ENCODE results near the gene RIMKLB. TPM values are rescaled to one million over a fixed set of nuclear protein-coding genes. Genes with fewer than 3 reads are reported as not detected.

The RIMKLB gene
- polyA plus RNA-seq, 4 donors = 9.5 to 42.7 (median 23.9) TPM

- WGBS, 3 donors = 83 to 88% (median 85%) methylated on average over 3 of the region's 3 CpGs
- H3K4me3 ChIP-seq (ENCODE audit: low read depth in 1 of 3, low read length in 3 of 3) = no peak overlapping the region
- no peaks in the 10 kb centered on the region for H3K9me3 ChIP-seq (ENCODE audit: control insufficient read depth in 2 of 2, insufficient read depth in 1 of 2, low read depth in 1 of 2, low read length in 1 of 2)
- DNase-seq (no peak), FAIRE-seq (no peak)
- no peaks in the 10 kb centered on the region for H3K36me3 ChIP-seq (ENCODE audit: control insufficient read depth in 3 of 3, insufficient read depth in 2 of 3, low read depth in 1 of 3, low read length in 3 of 3)
- H3K27me3 ChIP-seq (ENCODE audit: control insufficient read depth in 3 of 3, insufficient read depth in 3 of 3, low read length in 3 of 3) = no peaks in the 10 kb centered on the region
- peaks cover 0 to 15% (median 0%) of the 10 kb centered on the region in 3 donors for H3K4me1 ChIP-seq (ENCODE audit: control insufficient read depth in 3 of 3, insufficient read depth in 2 of 3, low read depth in 1 of 3, low read length in 2 of 3)
- H3K27ac ChIP-seq (ENCODE audit: low read depth in 1 of 3, low read length in 2 of 3) = no peak overlapping the region
Observed at GRCh38 chr12:8678661-8679111, 19.1 kb upstream of the RIMKLB start.

DNA sequence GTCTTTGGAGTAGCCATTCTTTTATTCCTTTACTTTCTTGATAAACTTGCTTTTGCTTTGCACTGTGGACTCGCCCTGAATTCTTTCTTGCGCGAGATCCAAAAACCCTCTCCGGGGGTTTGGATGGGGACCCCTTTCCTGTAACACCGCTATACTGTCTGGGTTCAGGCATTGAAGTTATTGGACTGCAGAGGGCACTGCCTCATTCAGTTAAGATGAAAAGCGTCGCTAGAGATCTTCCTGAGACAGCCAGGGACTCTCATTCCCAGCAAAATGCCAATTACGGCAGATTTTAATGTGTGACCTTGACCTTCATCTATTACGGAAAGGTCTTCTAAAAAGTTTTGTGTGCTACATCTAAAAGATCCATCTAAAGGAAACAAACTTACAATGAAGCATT, 17.3 kb upstream of the RIMKLB start:
- Histone ChIP-seq H3K27ac (ENCODE audit: low read depth in 1 of 3, low read length in 2 of 3) (no peak overlapping the region), H3K36me3 (ENCODE audit: control insufficient read depth in 3 of 3, insufficient read depth in 2 of 3, low read depth in 1 of 3, low read length in 3 of 3) (no peaks in the 10 kb centered on the region), H3K4me1 (ENCODE audit: control insufficient read depth in 3 of 3, insufficient read depth in 2 of 3, low read depth in 1 of 3, low read length in 2 of 3) (peaks cover 0 to 11% (median 0%) of the 10 kb centered on the region in 3 donors), H3K9me3 (ENCODE audit: control insufficient read depth in 2 of 2, insufficient read depth in 1 of 2, low read depth in 1 of 2, low read length in 1 of 2) (no peaks in the 10 kb centered on the region), H3K27me3 (ENCODE audit: control insufficient read depth in 3 of 3, insufficient read depth in 3 of 3, low read length in 3 of 3) (no peaks in the 10 kb centered on the region), H3K4me3 (ENCODE audit: low read depth in 1 of 3, low read length in 3 of 3) (no peak overlapping the region)
- no peak for DNase-seq
- no peak for FAIRE-seq
- WGBS, 3 donors = 80 to 86% (median 84%) methylated on average over 9 of the region's 9 CpGs

- H3K4me3 ChIP-seq (ENCODE audit: low read depth in 1 of 3, low read length in 3 of 3) = no peak overlapping the region
- peaks cover 0 to 11% (median 0%) of the 10 kb centered on the region in 3 donors for H3K4me1 ChIP-seq (ENCODE audit: control insufficient read depth in 3 of 3, insufficient read depth in 2 of 3, low read depth in 1 of 3, low read length in 2 of 3)
- H3K36me3 ChIP-seq (ENCODE audit: control insufficient read depth in 3 of 3, insufficient read depth in 2 of 3, low read depth in 1 of 3, low read length in 3 of 3) = no peaks in the 10 kb centered on the region
- H3K27ac ChIP-seq (ENCODE audit: low read depth in 1 of 3, low read length in 2 of 3) = peak overlapping the region in 1 of 3 donors; percentile 71
- FAIRE-seq (no peak), DNase-seq (peak; percentile 81 to 84)
- H3K27me3 ChIP-seq (ENCODE audit: control insufficient read depth in 3 of 3, insufficient read depth in 3 of 3, low read length in 3 of 3) = no peaks in the 10 kb centered on the region
- H3K9me3 ChIP-seq (ENCODE audit: control insufficient read depth in 2 of 2, insufficient read depth in 1 of 2, low read depth in 1 of 2, low read length in 1 of 2) = no peaks in the 10 kb centered on the region
- WGBS, 3 donors = 19 to 45% (median 30%) methylated on average over 11 of the region's 11 CpGs
Observed at GRCh38 chr12:8681129-8681884, 16.5 kb upstream of the RIMKLB start.

DNA sequence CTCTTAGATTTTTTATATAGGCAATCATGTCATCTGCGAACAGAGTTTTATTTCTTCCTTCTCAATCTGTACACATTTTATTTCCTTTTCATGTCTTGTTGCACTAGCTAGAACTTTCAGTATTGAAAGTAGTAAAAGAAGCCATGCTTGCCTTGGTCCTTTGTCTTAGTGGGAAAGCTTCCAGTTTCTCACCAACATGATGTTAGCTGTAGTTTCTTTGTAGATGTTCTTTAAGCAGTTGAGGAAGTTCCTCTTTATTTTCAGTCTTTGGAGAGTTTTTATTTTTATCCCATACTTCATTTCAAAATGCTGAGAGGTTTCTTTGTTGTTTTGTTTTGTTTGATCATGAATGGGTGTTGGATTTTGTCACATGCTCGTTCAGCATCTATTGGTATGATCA, 12.7 kb upstream of the RIMKLB start:
- FAIRE-seq = no peak
- WGBS, 3 donors = 85 to 86% (median 86%) methylated on average over 2 of the region's 2 CpGs

DNA sequence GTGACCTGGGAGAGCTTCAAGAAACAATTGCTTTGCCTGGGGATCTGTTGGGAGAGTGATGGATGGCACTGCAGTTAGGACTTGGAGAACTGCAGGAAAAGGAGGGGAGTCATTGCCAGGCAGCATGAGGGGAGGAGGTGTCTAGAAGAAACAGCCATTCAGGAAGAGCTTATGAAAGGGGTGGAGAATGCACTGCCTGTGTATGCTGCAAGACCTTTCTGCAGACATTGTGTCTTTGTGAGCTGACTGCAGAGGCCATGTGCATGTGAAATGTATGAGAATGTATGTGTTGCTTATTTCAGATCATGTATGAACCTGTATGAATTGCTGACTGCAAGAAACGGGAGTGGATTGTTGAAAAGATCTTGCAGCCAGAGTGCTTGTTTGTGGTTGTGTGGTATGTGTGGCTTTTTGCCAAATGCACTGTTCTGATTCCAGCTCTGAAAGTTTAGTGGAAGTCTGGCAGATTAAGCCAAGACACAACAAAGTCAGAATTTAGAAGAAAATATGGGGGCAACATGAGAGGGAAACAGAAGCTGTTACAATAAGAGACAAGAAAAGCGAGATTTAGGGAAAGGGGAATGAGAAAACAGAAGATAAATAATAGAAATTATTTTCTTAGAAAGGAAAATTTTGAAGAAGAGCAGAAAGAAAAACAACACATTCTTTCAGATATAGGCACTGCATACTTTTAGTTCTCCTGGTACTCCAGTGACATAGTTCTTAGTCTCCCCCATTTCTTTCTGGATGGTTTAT, 9.8 kb upstream of the RIMKLB start:
- WGBS, 3 donors = 36 to 42% (median 38%) methylated on average over 2 of the region's 2 CpGs
- Histone ChIP-seq H3K9me3 (ENCODE audit: control insufficient read depth in 2 of 2, insufficient read depth in 1 of 2, low read depth in 1 of 2, low read length in 1 of 2) (no peaks in the 10 kb centered on the region), H3K36me3 (ENCODE audit: control insufficient read depth in 3 of 3, insufficient read depth in 2 of 3, low read depth in 1 of 3, low read length in 3 of 3) (no peaks in the 10 kb centered on the region), H3K27ac (ENCODE audit: low read depth in 1 of 3, low read length in 2 of 3) (peak overlapping the region in 1 of 3 donors; percentile 54), H3K4me1 (ENCODE audit: control insufficient read depth in 3 of 3, insufficient read depth in 2 of 3, low read depth in 1 of 3, low read length in 2 of 3) (peaks cover 0 to 8% (median 0%) of the 10 kb centered on the region in 3 donors), H3K27me3 (ENCODE audit: control insufficient read depth in 3 of 3, insufficient read depth in 3 of 3, low read length in 3 of 3) (no peaks in the 10 kb centered on the region), H3K4me3 (ENCODE audit: low read depth in 1 of 3, low read length in 3 of 3) (no peak overlapping the region)
- FAIRE-seq = no peak
- DNase-seq = peak; percentile 31 to 53

More for the DNA sequence above, 12.7 kb upstream of the RIMKLB start:
- peaks cover 0 to 16% (median 0%) of the 10 kb centered on the region in 3 donors for H3K4me1 ChIP-seq (ENCODE audit: control insufficient read depth in 3 of 3, insufficient read depth in 2 of 3, low read depth in 1 of 3, low read length in 2 of 3)
- no peak overlapping the region for H3K4me3 ChIP-seq (ENCODE audit: low read depth in 1 of 3, low read length in 3 of 3)
- no peak overlapping the region for H3K27ac ChIP-seq (ENCODE audit: low read depth in 1 of 3, low read length in 2 of 3)
- no peak for DNase-seq
- no peaks in the 10 kb centered on the region for H3K27me3 ChIP-seq (ENCODE audit: control insufficient read depth in 3 of 3, insufficient read depth in 3 of 3, low read length in 3 of 3)
- H3K36me3 ChIP-seq (ENCODE audit: control insufficient read depth in 3 of 3, insufficient read depth in 2 of 3, low read depth in 1 of 3, low read length in 3 of 3) = no peaks in the 10 kb centered on the region
- H3K9me3 ChIP-seq (ENCODE audit: control insufficient read depth in 2 of 2, insufficient read depth in 1 of 2, low read depth in 1 of 2, low read length in 1 of 2) = no peaks in the 10 kb centered on the region

DNA sequence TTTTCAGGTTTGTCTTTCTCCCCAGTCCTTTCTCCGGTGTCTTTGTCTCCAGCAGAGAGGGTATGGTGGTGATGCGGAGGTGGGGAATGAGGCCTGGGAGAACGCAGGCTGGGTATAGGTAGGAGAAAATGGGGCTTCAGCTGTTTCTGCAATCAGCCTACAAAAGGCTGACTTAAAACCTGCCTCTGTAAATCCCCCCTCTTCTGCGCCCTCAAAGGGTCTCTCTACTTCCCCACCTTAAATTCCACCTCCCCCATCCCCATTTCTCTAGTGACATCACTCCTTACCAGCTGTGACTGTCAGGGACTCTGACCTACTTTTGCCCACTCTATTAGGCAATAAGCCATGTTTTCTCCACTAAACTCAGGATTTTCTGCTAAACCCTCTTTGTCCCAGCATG, 8.1 kb upstream of the RIMKLB start:
- 90 to 94% (median 93%) methylated on average over 4 of the region's 4 CpGs for WGBS, 3 donors
- Histone ChIP-seq H3K36me3 (ENCODE audit: control insufficient read depth in 3 of 3, insufficient read depth in 2 of 3, low read depth in 1 of 3, low read length in 3 of 3) (no peaks in the 10 kb centered on the region), H3K4me1 (ENCODE audit: control insufficient read depth in 3 of 3, insufficient read depth in 2 of 3, low read depth in 1 of 3, low read length in 2 of 3) (peaks cover 0 to 8% (median 0%) of the 10 kb centered on the region in 3 donors), H3K27me3 (ENCODE audit: control insufficient read depth in 3 of 3, insufficient read depth in 3 of 3, low read length in 3 of 3) (no peaks in the 10 kb centered on the region), H3K27ac (ENCODE audit: low read depth in 1 of 3, low read length in 2 of 3) (no peak overlapping the region), H3K9me3 (ENCODE audit: control insufficient read depth in 2 of 2, insufficient read depth in 1 of 2, low read depth in 1 of 2, low read length in 1 of 2) (no peaks in the 10 kb centered on the region), H3K4me3 (ENCODE audit: low read depth in 1 of 3, low read length in 3 of 3) (no peak overlapping the region)
- DNase-seq (no peak), FAIRE-seq (no peak)

DNA sequence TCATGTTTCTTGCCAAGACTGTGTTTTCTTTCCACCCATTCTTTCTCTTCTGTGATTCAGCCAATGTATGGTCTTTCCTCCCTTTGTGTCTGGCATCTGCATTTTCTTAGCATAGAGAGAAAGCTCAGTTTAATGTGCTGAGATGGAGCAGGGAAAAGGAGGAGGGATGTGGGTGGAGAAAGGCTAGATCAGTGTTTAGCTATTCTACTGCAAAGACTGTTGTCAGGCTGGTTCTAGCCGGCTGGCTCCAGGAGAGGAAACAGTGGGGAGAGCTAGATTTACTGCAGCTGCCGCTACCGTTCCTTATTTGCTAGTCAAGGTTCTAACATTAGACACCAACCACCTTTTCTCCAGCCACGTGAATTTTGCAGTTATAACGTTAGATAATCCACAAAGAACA, 5.2 kb upstream of the RIMKLB start:
- 6 to 9% (median 7%) methylated on average over 5 of the region's 5 CpGs for WGBS, 3 donors
- Histone ChIP-seq H3K4me1 (ENCODE audit: control insufficient read depth in 3 of 3, insufficient read depth in 2 of 3, low read depth in 1 of 3, low read length in 2 of 3) (peaks cover 0 to 19% (median 0%) of the 10 kb centered on the region in 3 donors), H3K9me3 (ENCODE audit: control insufficient read depth in 2 of 2, insufficient read depth in 1 of 2, low read depth in 1 of 2, low read length in 1 of 2) (no peaks in the 10 kb centered on the region)

DNA sequence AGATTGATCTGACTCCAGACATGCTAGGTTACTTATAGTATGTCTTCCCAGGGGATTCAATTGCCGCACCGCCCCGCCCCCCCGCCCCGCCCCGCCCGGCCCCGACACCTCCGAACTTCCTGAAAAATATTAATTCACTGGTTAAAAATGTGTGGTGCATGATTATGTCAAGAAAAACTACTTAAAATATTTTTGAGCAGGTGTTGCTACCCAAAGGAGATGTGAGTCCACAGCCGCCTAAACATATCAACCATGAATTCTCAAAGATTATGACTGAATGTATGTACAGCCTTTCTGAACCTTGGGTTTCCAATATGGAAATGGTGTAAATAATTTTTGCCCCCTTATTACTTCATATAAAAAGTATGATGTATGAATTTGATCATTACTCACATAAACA, 2.7 kb upstream of the RIMKLB start:
- Histone ChIP-seq H3K36me3 (ENCODE audit: control insufficient read depth in 3 of 3, insufficient read depth in 2 of 3, low read depth in 1 of 3, low read length in 3 of 3) (no peaks in the 10 kb centered on the region), H3K27me3 (ENCODE audit: control insufficient read depth in 3 of 3, insufficient read depth in 3 of 3, low read length in 3 of 3) (no peaks in the 10 kb centered on the region), H3K9me3 (ENCODE audit: control insufficient read depth in 2 of 2, insufficient read depth in 1 of 2, low read depth in 1 of 2, low read length in 1 of 2) (no peaks in the 10 kb centered on the region), H3K4me3 (ENCODE audit: low read depth in 1 of 3, low read length in 3 of 3) (no peak overlapping the region), H3K4me1 (ENCODE audit: control insufficient read depth in 3 of 3, insufficient read depth in 2 of 3, low read depth in 1 of 3, low read length in 2 of 3) (peaks cover 0 to 19% (median 0%) of the 10 kb centered on the region in 3 donors), H3K27ac (ENCODE audit: low read depth in 1 of 3, low read length in 2 of 3) (no peak overlapping the region)
- FAIRE-seq (no peak), DNase-seq (no peak)
- 73 to 91% (median 84%) methylated on average over 9 to 10 of the region's 10 CpGs for WGBS, 3 donors

More for the DNA sequence above, 5.2 kb upstream of the RIMKLB start:
- Histone ChIP-seq H3K36me3 (ENCODE audit: control insufficient read depth in 3 of 3, insufficient read depth in 2 of 3, low read depth in 1 of 3, low read length in 3 of 3) (no peaks in the 10 kb centered on the region), H3K27ac (ENCODE audit: low read depth in 1 of 3, low read length in 2 of 3) (peak overlapping the region in 1 of 3 donors; percentile 48), H3K4me3 (ENCODE audit: low read depth in 1 of 3, low read length in 3 of 3) (no peak overlapping the region), H3K27me3 (ENCODE audit: control insufficient read depth in 3 of 3, insufficient read depth in 3 of 3, low read length in 3 of 3) (no peaks in the 10 kb centered on the region)
- no peak for FAIRE-seq
- peak in 1 of 2 donors; percentile 57 for DNase-seq
